OCI-LY1 (cell line): ENCODE measurements around the gene C9orf43.

Experiments used
- H2AFZ ChIP-seq: fragments of 200-600 bp; sonication (generic), shearing (Covaris generic); 2 replicates; pipeline ENCODE4 v1.6.0; 2014; ENCODE audit warnings: antibody characterized with exemption, mild to moderate bottlenecking, low read length
- H3F3A ChIP-seq: fragments of 200-600 bp; sonication (generic), shearing (Covaris generic); 2 replicates; pipeline ENCODE4 v1.6.0; 2014; ENCODE audit warnings: mild to moderate bottlenecking, antibody characterized with exemption, low read length, moderate library complexity; ENCODE audit not compliant: insufficient read depth
- H3K27ac ChIP-seq: fragments of 200-600 bp; sonication (generic); 2 replicates; pipeline ENCODE4 v1.5.1; 2014; ENCODE audit warnings: low read length, mixed run types, mild to moderate bottlenecking, low read depth; ENCODE audit not compliant: poor library complexity, severe bottlenecking
- H3K27me3 ChIP-seq: fragments of 200-600 bp; sonication (generic); 2 replicates; pipeline ENCODE4 v1.6.0; 2014; ENCODE audit warnings: antibody characterized with exemption, mild to moderate bottlenecking, low read length, moderate library complexity; ENCODE audit not compliant: insufficient read depth
- H3K36me3 ChIP-seq: fragments of 200-600 bp; sonication (generic); 2 replicates; pipeline ENCODE4 v1.6.1; 2014; ENCODE audit warnings: mild to moderate bottlenecking, antibody characterized with exemption, low read length, moderate library complexity, mixed read lengths; ENCODE audit not compliant: insufficient read depth
- H3K4me1 ChIP-seq: fragments of 200-600 bp; sonication (generic); 2 replicates; pipeline ENCODE4 v1.5.1; 2014; ENCODE audit warnings: mild to moderate bottlenecking, low read length, moderate library complexity; ENCODE audit not compliant: insufficient read depth, severe bottlenecking
- H3K4me2 ChIP-seq: fragments of 200-600 bp; sonication (generic), shearing (Covaris generic); 2 replicates; pipeline ENCODE4 v1.6.1; 2014; ENCODE audit warnings: low read length
- H3K4me3 ChIP-seq: fragments of 200-600 bp; sonication (generic); 2 replicates; pipeline ENCODE4 v1.5.1; 2014; ENCODE audit warnings: low read length, low read depth, mild to moderate bottlenecking, mixed read lengths; ENCODE audit not compliant: poor library complexity, severe bottlenecking
- H3K79me2 ChIP-seq: fragments of 200-600 bp; shearing (Covaris generic); 2 replicates; pipeline ENCODE4 v1.6.1; 2016; ENCODE audit warnings: mixed run types, low read length, mixed read lengths; ENCODE audit not compliant: insufficient read depth
- H3K9ac ChIP-seq: fragments of 200-600 bp; sonication (generic), shearing (Covaris generic); 2 replicates; pipeline ENCODE4 v1.6.1; 2014; ENCODE audit warnings: mild to moderate bottlenecking, low read length, mixed read lengths
- H3K9me2 ChIP-seq: fragments of 200-600 bp; sonication (generic), shearing (Covaris generic); 2 replicates; pipeline ENCODE4 v1.6.1; 2014; ENCODE audit warnings: low read depth, mild to moderate bottlenecking, low read length, mixed read lengths
- H3K9me3 ChIP-seq: fragments of 200-600 bp; shearing (Covaris generic); 2 replicates; pipeline ENCODE4 v1.6.1; 2014; ENCODE audit warnings: low read length, mixed read lengths
- H4K20me1 ChIP-seq: fragments of 200-600 bp; sonication (generic), shearing (Covaris generic); 2 replicates; pipeline ENCODE4 v1.6.0; 2016; ENCODE audit warnings: mild to moderate bottlenecking, low read length; ENCODE audit not compliant: insufficient read depth
- CTCF ChIP-seq: fragments of 200-600 bp; sonication (generic), shearing (Covaris generic); IDR thresholded peaks from 2 replicates; pipeline ENCODE4 v1.5.1; 2017; ENCODE audit warnings: mild to moderate bottlenecking, antibody characterized with exemption, low read length, moderate library complexity, mixed read lengths
- EZH2 ChIP-seq: fragments of 200-600 bp; sonication (generic), shearing (Covaris generic); IDR thresholded peaks from 2 replicates; pipeline ENCODE4 v1.8.0; 2017; ENCODE audit warnings: borderline replicate concordance, mixed run types, mild to moderate bottlenecking, antibody characterized with exemption, low read length, moderate library complexity, mixed read lengths

Gene C9orf43

GRCh38 chr9:113389451-113389850, 21.1 kb upstream of the C9orf43 start:
- Histone ChIP-seq H3K9me3 (no peaks in the 10 kb centered on the region), H4K20me1 (no peaks in the 10 kb centered on the region), H2AFZ (no peak overlapping the region), H3K27ac (no peak overlapping the region), H3K4me3 (no peak overlapping the region), H3F3A (no peaks in the 10 kb centered on the region), H3K27me3 (no peaks in the 10 kb centered on the region), H3K9me2 (no peaks in the 10 kb centered on the region), H3K79me2 (no peaks in the 10 kb centered on the region), H3K9ac (no peak overlapping the region), H3K36me3 (peaks cover 56% of the 10 kb centered on the region), H3K4me2 (no peak overlapping the region), H3K4me1 (no peaks in the 10 kb centered on the region)
- TF ChIP-seq EZH2: no peak
- no peak for TF ChIP-seq CTCF

GRCh38 chr9:113390192-113390960, 20.2 kb upstream of the C9orf43 start:
- H3F3A ChIP-seq: no peaks in the 10 kb centered on the region
- H3K9me3 ChIP-seq: no peaks in the 10 kb centered on the region
- no peaks in the 10 kb centered on the region for H3K4me1 ChIP-seq
- no peak overlapping the region for H3K27ac ChIP-seq
- H3K9me2 ChIP-seq: no peaks in the 10 kb centered on the region
- no peak overlapping the region for H3K4me3 ChIP-seq
- H2AFZ ChIP-seq: no peak overlapping the region
- peaks cover 56% of the 10 kb centered on the region for H3K36me3 ChIP-seq
- H4K20me1 ChIP-seq: no peaks in the 10 kb centered on the region
- H3K27me3 ChIP-seq: no peaks in the 10 kb centered on the region
- no peaks in the 10 kb centered on the region for H3K79me2 ChIP-seq
- no peak overlapping the region for H3K4me2 ChIP-seq
- TF ChIP-seq CTCF (no peak), EZH2 (no peak)
- no peak overlapping the region for H3K9ac ChIP-seq

- Histone ChIP-seq H3K27me3 (no peaks in the 10 kb centered on the region), H3K9ac (no peak overlapping the region), H3K4me1 (no peaks in the 10 kb centered on the region), H3K79me2 (no peaks in the 10 kb centered on the region), H3K36me3 (peaks cover 52% of the 10 kb centered on the region), H3K4me2 (no peak overlapping the region), H3F3A (no peaks in the 10 kb centered on the region), H2AFZ (no peak overlapping the region), H3K9me2 (no peaks in the 10 kb centered on the region), H3K9me3 (no peaks in the 10 kb centered on the region), H4K20me1 (no peaks in the 10 kb centered on the region), H3K4me3 (no peak overlapping the region), H3K27ac (no peak overlapping the region)
- no peak for TF ChIP-seq CTCF
These were observed 18.6 kb upstream of the C9orf43 start for GRCh38 chr9:113391917-113392316.
